K562 (cell line): ENCODE results near the gene ELOVL1. TPM values are rescaled to one million over a fixed set of nuclear protein-coding genes. Genes with fewer than 3 reads are reported as not detected.

Source experiments
- ATAC-seq: fragments of 200-7000 bp; cut with Tn5 transposase; 3 replicates; pipeline ENCODE4 v1.9.1; 2020; ENCODE audit warnings: moderate library complexity
- BruUV-seq: library from RNA; stranded (reverse); fragments of 400-500 nt; replicated peaks from 2 replicates; lab custom pipeline; 2021; lab: Mats Ljungman, UMichigan
- CTCF ChIA-PET: fragments of 300-600 bp; formaldehyde crosslinking; extraction: SDS; loops from one replicate; lab custom pipeline; 2021; ENCODE audit warnings: low intra/inter-chr PET ratio; lab: Yijun Ruan, JAX
- POLR2A ChIA-PET: fragments of 300-600, 350-650 bp; sonication (Branson Sonifier 250); formaldehyde crosslinking; extraction: SDS; loops from one replicate; lab custom pipeline; 2021; ENCODE audit warnings: antibody characterized with exemption, inconsistent platforms; lab: Yijun Ruan, JAX
- DNase-seq, 4 experiments: peaks; one replicate each; pipeline versions ENCODE4 v3.0.0 to v3.0.0-alpha.2; 2011 to 2018; ENCODE audit warnings: low spot score in 3 of 4, mixed read lengths in 3 of 4; ENCODE audit errors: extremely low read depth in 1 of 4
- FAIRE-seq: peaks from 2 replicates; lab custom pipeline; 2011; peaks lifted over from hg19 to GRCh38; lab: Jason Lieb, UNC
- H2AFZ ChIP-seq: 2 replicates; pipeline ENCODE4 v1.6.0; 2011; ENCODE audit warnings: low read depth, low read length, control low read depth, inconsistent platforms
- H3K27ac ChIP-seq: fragments of 200-600 bp; 3 replicates; pipeline ENCODE4 v1.8.0; 2011; ENCODE audit warnings: low read depth, mild to moderate bottlenecking, control low read depth, inconsistent platforms, low read length, moderate library complexity, mixed read lengths; ENCODE audit errors: extremely low read depth
- H3K27me3 ChIP-seq, 2 experiments: fragments of 300-600 bp in 1 of 2; 2 replicates in 1 of 2; 3 replicates in 1 of 2; pipeline versions ENCODE4 v1.6.0 to v1.8.0; 2011; ENCODE audit warnings: inconsistent platforms in 2 of 2, low read length in 2 of 2, mild to moderate bottlenecking in 1 of 2, mixed read lengths in 1 of 2, moderate library complexity in 1 of 2; ENCODE audit not compliant: control insufficient read depth in 2 of 2, insufficient read depth in 2 of 2
- H3K36me3 ChIP-seq: fragments of 300-600 bp; 3 replicates; pipeline ENCODE4 v1.8.0; 2011; ENCODE audit warnings: mild to moderate bottlenecking, low read length, inconsistent platforms; ENCODE audit not compliant: control insufficient read depth, insufficient read depth
- H3K4me1 ChIP-seq, 2 experiments: fragments of 200-600 bp in 1 of 2; replicated peaks in 1 of 2; 2 replicates in 1 of 2; 3 replicates in 1 of 2; pipeline versions ENCODE4 v1.5.1 to v1.8.0; 2011; ENCODE audit warnings: inconsistent platforms in 2 of 2, low read length in 2 of 2, mild to moderate bottlenecking in 1 of 2, mixed read lengths in 1 of 2, moderate library complexity in 1 of 2; ENCODE audit not compliant: control insufficient read depth in 2 of 2, insufficient read depth in 2 of 2
- H3K4me2 ChIP-seq: 2 replicates; pipeline ENCODE4 v1.6.1; 2011; ENCODE audit warnings: low read length, control low read depth, inconsistent platforms, mixed read lengths; ENCODE audit not compliant: insufficient read depth
- H3K4me3 ChIP-seq: fragments of 200-600 bp; sonication (generic), shearing (Covaris generic); 2 replicates; pipeline ENCODE4 v1.5.1; 2016; ENCODE audit warnings: control low read depth, inconsistent platforms
- H3K79me2 ChIP-seq: fragments of 200-600 bp; 3 replicates; pipeline ENCODE4 v1.8.0; 2011; ENCODE audit warnings: low read length, inconsistent platforms; ENCODE audit not compliant: control insufficient read depth, insufficient read depth
- H3K9ac ChIP-seq, 2 experiments: 2 replicates each; pipeline versions ENCODE4 v1.6.0 to v1.6.1; 2011; ENCODE audit warnings: low read depth in 2 of 2, low read length in 2 of 2, control low read depth in 1 of 2, inconsistent platforms in 1 of 2, mild to moderate bottlenecking in 1 of 2, mixed read lengths in 1 of 2; ENCODE audit not compliant: insufficient read depth in 1 of 2
- H3K9me1 ChIP-seq: one replicate; pipeline ENCODE4 v1.6.0; 2011; ENCODE audit warnings: inconsistent platforms, mild to moderate bottlenecking, low read length, moderate library complexity; ENCODE audit not compliant: control insufficient read depth, insufficient read depth
- H3K9me3 ChIP-seq: replicated peaks from 2 replicates; pipeline ENCODE4 v1.5.1; 2011; ENCODE audit warnings: low read depth, low read length, inconsistent platforms; ENCODE audit not compliant: control insufficient read depth, insufficient read depth
- H4K20me1 ChIP-seq: replicated peaks from 2 replicates; pipeline ENCODE4 v1.6.1; 2011; ENCODE audit warnings: low read length, inconsistent platforms, mixed read lengths; ENCODE audit not compliant: control insufficient read depth, insufficient read depth
- HNRNPLL ChIP-seq: fragments of 200-400 bp; formaldehyde crosslinking; IDR thresholded peaks from 2 replicates; pipeline ENCODE4 v1.6.1; 2017; ENCODE audit warnings: low read length, low read depth, mild to moderate bottlenecking; ENCODE audit not compliant: poor library complexity, severe bottlenecking
- WGBS: fragments of 100-300 bp; shearing (Covaris generic); methylation state at CpG from one replicate; pipeline ENCODE4 v1.1.6; 2016; ENCODE audit warnings: low coverage, mixed read lengths; ENCODE audit not compliant: insufficient coverage; ENCODE audit errors: missing lambda C conversion rate; 5-methylcytosine and 5-hydroxymethylcytosine counted together
- in situ Hi-C: fragments of 300-500 bp; cut with MboI; formaldehyde crosslinking; loops from 4 replicates; pipeline ENCODE4 v1.15.0; 2018; ENCODE audit warnings: inconsistent platforms, mixed read lengths
- intact Hi-C: fragments of 100-400 bp; cut with micrococcal nuclease; formaldehyde crosslinking; loops from 2 replicates; pipeline ENCODE4 v1.14.2; 2022
- polyA plus RNA-seq, 8 experiments: library from polyadenylated mRNA; depleted of rRNA in 4 of 8; stranded (reverse) in 5 of 8; unstranded in 3 of 8; fragments of >200 nt; fragmentation: Nextera tagmentation in 2 of 8; fragmentation: Illumina TruSeq in 1 of 8; extraction: Ambion mirVana in 2 of 8; extraction: Trizol in 1 of 8; gene quantifications; 2 replicates each; pipeline versions ENCODE4 v1.2.1 to v1.2.3, GENCODE V29; 2011 to 2014; ENCODE audit warnings: inconsistent platforms in 1 of 8, missing spikeins in 1 of 8
- total RNA-seq, 7 experiments: library from RNA; depleted of rRNA in 6 of 7; stranded (reverse); fragments of >200 nt in 6 of 7; fragmentation: Illumina TruSeq in 2 of 7; extraction: Trizol in 2 of 7; gene quantifications; 2 replicates each; pipeline versions ENCODE4 v1.2.1 to v1.2.3, GENCODE V29; 2011 to 2021; ENCODE audit warnings: low replicate concordance in 1 of 7
- TF ChIP-seq, protein P1 (sequence below), 3 experiments: fragments of 200-800 bp in 1 of 3; sonication (Bioruptor generic) in 1 of 3; sonication (generic) in 1 of 3; formaldehyde crosslinking in 1 of 3; IDR thresholded peaks; 2 replicates each; pipeline versions ENCODE4 v1.6.1 to v1.8.0; 2016 to 2022; ENCODE audit warnings: mild to moderate bottlenecking in 2 of 3, missing compliant biosample characterization in 2 of 3, missing genetic modification characterization in 2 of 3, missing genetic modification reagents in 1 of 3

The ELOVL1 gene
- total and polyA plus RNA-seq, 9 of the 15 experiments (the other 6 are each of a cell fraction or from before 2014, with no cell fraction given), result 51.0 to 157 (median 70.3) TPM

DNA sequence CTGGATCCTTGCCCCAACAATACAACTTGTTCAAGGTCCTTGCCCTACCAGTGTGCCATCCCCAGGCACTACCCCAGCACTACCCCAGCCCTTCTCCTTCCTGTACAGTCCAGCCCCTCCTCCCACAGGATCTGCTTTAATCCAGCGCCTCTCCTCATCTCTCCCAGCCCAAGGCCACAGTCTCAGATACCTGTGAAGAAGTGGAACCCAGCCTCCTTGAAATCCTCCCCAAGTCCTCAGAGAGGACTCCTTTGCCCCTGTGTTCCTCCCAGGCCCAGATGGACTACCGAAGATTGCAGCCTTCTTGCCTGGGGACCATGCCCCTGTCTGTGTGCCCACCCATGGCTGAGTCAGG, 15.5 kb downstream of the ELOVL1 start:
- ATAC-seq (no peak), FAIRE-seq (no peak)
- Histone ChIP-seq H3K27ac (no peak overlapping the region), H3K27me3 (no peaks in the 10 kb centered on the region), H3K79me2 (no peaks in the 10 kb centered on the region), H3K36me3 (no peaks in the 10 kb centered on the region), H3K9me1 (no peaks in the 10 kb centered on the region), H2AFZ (no peak overlapping the region)
- BruUV-seq, result no TSS peak
- CTCF ChIA-PET, result no interaction called here
- in situ Hi-C loops, result no loop called here
- POLR2A ChIA-PET, result interaction anchor here (0.7 to 1.1 kb wide), 4 partner anchors 10 to 315 kb away, joined by 3 to 5 read pairs (median 4); no protein-coding TSS in a partner anchor
- 46% methylated on average over 2 of the region's 2 CpGs for WGBS
- TF ChIP-seq, protein P1, sequence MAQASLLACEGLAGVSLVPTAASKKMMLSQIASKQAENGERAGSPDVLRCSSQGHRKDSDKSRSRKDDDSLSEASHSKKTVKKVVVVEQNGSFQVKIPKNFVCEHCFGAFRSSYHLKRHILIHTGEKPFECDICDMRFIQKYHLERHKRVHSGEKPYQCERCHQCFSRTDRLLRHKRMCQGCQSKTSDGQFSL (CRISPR knock-in tag; IDR thresholded peaks at IDR 0.05), result 0 out of 2 replicates have a peak, but pooled peaks have one; percentile 19
- TF ChIP-seq, protein P1 (tag; IDR thresholded peaks at IDR 0.05), result no peak
- TF ChIP-seq HNRNPLL, result no peak
- TF ChIP-seq, all 486 proteins: peak for 1
- DNase-seq, result no peak
- intact Hi-C loops, result no loop called here
- peaks cover 0 to 13% of the 10 kb centered on the region in 2 experiments; a peak in 3 of 5 replicates for H3K4me1 ChIP-seq
- H3K9ac ChIP-seq, result peak overlapping the region in 1 of 2 experiments; percentile 46; a peak in 2 of 4 replicates
- H4K20me1 ChIP-seq, result no peaks in the 10 kb centered on the region
- no peak overlapping the region for H3K4me3 ChIP-seq
- H3K4me2 ChIP-seq, result no peak overlapping the region
- no peaks in the 10 kb centered on the region for H3K9me3 ChIP-seq
